A673 (cell line): Measurements from ENCODE around the gene WHAMM. TPM values are rescaled to one million over a fixed set of nuclear protein-coding genes. Genes with fewer than 3 reads are reported as not detected.
A peak's percentile ranks its signal among the peaks of the same experiment; 100 is the strongest.

Source experiments
- BruUV-seq: library from RNA; stranded (reverse); fragments of 400-500 nt; replicated peaks from 2 replicates; lab custom pipeline; 2021; lab: Mats Ljungman, UMichigan
- CTCF ChIA-PET: fragments of 300-600 bp; sonication (Branson Sonifier 250); formaldehyde crosslinking; loops from one replicate; lab custom pipeline; 2022; ENCODE audit warnings: antibody characterized with exemption; lab: Charles Lee
- POLR2A ChIA-PET: fragments of 300-600 bp; sonication (Branson Sonifier 250); formaldehyde crosslinking; loops from one replicate; lab custom pipeline; 2022; ENCODE audit warnings: antibody characterized with exemption; ENCODE audit not compliant: low non-redundant PET; lab: Charles Lee
- DNase-seq: peaks from one replicate; pipeline ENCODE4 v3.0.0-alpha.2; 2015; ENCODE audit warnings: low spot score
- H3K27ac ChIP-seq: fragments of 200-600 bp; sonication (generic); 2 replicates; pipeline ENCODE4 v1.5.1; 2016; ENCODE audit warnings: mixed run types, low read depth, mild to moderate bottlenecking, mixed read lengths, antibody characterized with exemption, low read length; ENCODE audit not compliant: poor library complexity, severe bottlenecking
- H3K27me3 ChIP-seq: fragments of 200-600 bp; sonication (generic); replicated peaks from 2 replicates; pipeline ENCODE4 v1.6.1; 2017; ENCODE audit warnings: mixed run types, low read depth, mild to moderate bottlenecking, mixed read lengths, antibody characterized with exemption, low read length; ENCODE audit not compliant: insufficient read depth, poor library complexity
- H3K36me3 ChIP-seq: fragments of 200-600 bp; sonication (generic); 2 replicates; pipeline ENCODE4 v1.6.1; 2016; ENCODE audit warnings: mixed run types, mild to moderate bottlenecking, mixed read lengths, antibody characterized with exemption, low read length; ENCODE audit not compliant: insufficient read depth, poor library complexity, severe bottlenecking
- H3K4me1 ChIP-seq: fragments of 200-600 bp; sonication (generic); 2 replicates; pipeline ENCODE4 v1.6.1; 2017; ENCODE audit warnings: mixed run types, mild to moderate bottlenecking, mixed read lengths, antibody characterized with exemption, low read length; ENCODE audit not compliant: insufficient read depth, poor library complexity, severe bottlenecking
- H3K4me3 ChIP-seq: fragments of 200-600 bp; sonication (generic); 2 replicates; pipeline ENCODE4 v1.5.1; 2016; ENCODE audit warnings: low read depth, mixed run types, mild to moderate bottlenecking, mixed read lengths, low read length; ENCODE audit not compliant: poor library complexity, severe bottlenecking
- H3K9me3 ChIP-seq: fragments of 200-600 bp; sonication (generic); 2 replicates; pipeline ENCODE4 v1.6.1; 2016; ENCODE audit warnings: mixed run types, low read depth, mild to moderate bottlenecking, mixed read lengths, antibody characterized with exemption, low read length; ENCODE audit not compliant: poor library complexity, severe bottlenecking
- EZH2 ChIP-seq: fragments of 200-600 bp; sonication (generic); IDR thresholded peaks from 2 replicates; pipeline ENCODE4 v1.6.1; 2017; ENCODE audit warnings: borderline replicate concordance, low read depth, mild to moderate bottlenecking, mixed read lengths, antibody characterized with exemption, low read length; ENCODE audit not compliant: poor library complexity, severe bottlenecking
- intact Hi-C: fragments of 100-400 bp; cut with micrococcal nuclease; formaldehyde crosslinking; loops from one replicate; pipeline ENCODE4 v1.10.0; 2022; ENCODE audit not compliant: unreplicated experiment
- total RNA-seq: library from RNA; stranded (reverse); gene quantifications from 2 replicates; pipeline ENCODE4 v1.2.3, GENCODE V29; 2021
- TF ChIP-seq, protein P1 (sequence below): fragments of 300-800, 200-600 bp; sonication (generic); conservative IDR thresholded peaks from 2 replicates; pipeline ENCODE4 v1.5.1; 2017; ENCODE audit warnings: low read depth, mild to moderate bottlenecking, antibody characterized with exemption, low read length, moderate library complexity, mixed read lengths

The WHAMM gene
- total RNA-seq, 1 experiment from 2014 or later, result 5.1 TPM

DNA sequence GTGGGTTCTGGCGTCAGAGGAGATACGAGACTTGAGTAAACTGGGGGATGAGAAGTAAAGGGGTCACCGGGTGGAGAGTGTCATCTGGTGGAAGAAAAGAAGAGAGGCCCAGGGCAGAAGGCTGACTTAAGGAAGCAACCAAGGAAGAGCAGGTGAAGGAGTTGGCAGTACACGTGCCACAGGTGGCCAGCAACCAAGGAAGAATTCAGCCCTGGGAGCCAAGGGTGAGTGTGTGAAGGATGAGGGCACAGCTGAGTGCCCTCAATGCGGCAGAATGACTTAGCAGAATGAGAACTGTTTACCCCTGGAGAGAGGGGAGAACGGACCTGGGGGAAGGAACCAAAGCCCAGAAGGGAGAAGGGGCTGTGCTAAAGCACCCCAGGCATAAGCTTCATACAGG, 71.3 kb downstream of the WHAMM start:
- ChIA-PET POLR2A (no interaction called here), CTCF (no interaction called here)
- Histone ChIP-seq H3K36me3 (no peaks in the 10 kb centered on the region), H3K27me3 (no peaks in the 10 kb centered on the region), H3K27ac (no peak overlapping the region), H3K9me3 (no peaks in the 10 kb centered on the region), H3K4me3 (no peak overlapping the region), H3K4me1 (no peaks in the 10 kb centered on the region)
- no TSS peak for BruUV-seq
- DNase-seq, result no peak
- TF ChIP-seq, protein P1, sequence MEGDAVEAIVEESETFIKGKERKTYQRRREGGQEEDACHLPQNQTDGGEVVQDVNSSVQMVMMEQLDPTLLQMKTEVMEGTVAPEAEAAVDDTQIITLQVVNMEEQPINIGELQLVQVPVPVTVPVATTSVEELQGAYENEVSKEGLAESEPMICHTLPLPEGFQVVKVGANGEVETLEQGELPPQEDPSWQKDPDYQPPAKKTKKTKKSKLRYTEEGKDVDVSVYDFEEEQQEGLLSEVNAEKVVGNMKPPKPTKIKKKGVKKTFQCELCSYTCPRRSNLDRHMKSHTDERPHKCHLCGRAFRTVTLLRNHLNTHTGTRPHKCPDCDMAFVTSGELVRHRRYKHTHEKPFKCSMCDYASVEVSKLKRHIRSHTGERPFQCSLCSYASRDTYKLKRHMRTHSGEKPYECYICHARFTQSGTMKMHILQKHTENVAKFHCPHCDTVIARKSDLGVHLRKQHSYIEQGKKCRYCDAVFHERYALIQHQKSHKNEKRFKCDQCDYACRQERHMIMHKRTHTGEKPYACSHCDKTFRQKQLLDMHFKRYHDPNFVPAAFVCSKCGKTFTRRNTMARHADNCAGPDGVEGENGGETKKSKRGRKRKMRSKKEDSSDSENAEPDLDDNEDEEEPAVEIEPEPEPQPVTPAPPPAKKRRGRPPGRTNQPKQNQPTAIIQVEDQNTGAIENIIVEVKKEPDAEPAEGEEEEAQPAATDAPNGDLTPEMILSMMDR, result no peak
- no peak for TF ChIP-seq EZH2
- intact Hi-C loops, result no loop called here

DNA sequence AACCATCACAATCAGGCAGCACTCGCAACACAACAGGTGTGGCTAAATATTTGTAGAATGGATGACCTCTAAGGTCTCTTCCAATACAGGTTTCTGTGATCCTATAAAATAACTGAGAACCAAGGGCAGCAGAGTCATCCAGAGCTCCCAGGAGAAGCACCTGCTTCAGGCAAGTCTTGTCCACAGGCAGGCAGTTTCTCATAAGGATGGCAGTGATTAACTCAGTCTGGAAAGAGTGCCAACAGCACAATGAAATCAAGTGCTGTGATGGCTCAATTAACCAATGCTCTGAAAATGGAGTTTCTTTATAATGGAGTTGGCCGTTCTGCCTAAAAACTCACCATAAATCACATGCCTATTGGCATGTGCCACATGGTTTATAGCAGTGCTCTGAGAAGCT, 72.3 kb downstream of the WHAMM start:
- ChIA-PET POLR2A (no interaction called here), CTCF (no interaction called here)
- no peaks in the 10 kb centered on the region for H3K4me1 ChIP-seq
- no peak overlapping the region for H3K4me3 ChIP-seq
- H3K9me3 ChIP-seq, result no peaks in the 10 kb centered on the region
- H3K27ac ChIP-seq, result no peak overlapping the region
- H3K27me3 ChIP-seq, result no peaks in the 10 kb centered on the region
- BruUV-seq, result no TSS peak
- TF ChIP-seq, protein P1, result no peak
- TF ChIP-seq EZH2, result no peak
- intact Hi-C loops, result no loop called here
- H3K36me3 ChIP-seq, result no peaks in the 10 kb centered on the region
- DNase-seq, result no peak

DNA sequence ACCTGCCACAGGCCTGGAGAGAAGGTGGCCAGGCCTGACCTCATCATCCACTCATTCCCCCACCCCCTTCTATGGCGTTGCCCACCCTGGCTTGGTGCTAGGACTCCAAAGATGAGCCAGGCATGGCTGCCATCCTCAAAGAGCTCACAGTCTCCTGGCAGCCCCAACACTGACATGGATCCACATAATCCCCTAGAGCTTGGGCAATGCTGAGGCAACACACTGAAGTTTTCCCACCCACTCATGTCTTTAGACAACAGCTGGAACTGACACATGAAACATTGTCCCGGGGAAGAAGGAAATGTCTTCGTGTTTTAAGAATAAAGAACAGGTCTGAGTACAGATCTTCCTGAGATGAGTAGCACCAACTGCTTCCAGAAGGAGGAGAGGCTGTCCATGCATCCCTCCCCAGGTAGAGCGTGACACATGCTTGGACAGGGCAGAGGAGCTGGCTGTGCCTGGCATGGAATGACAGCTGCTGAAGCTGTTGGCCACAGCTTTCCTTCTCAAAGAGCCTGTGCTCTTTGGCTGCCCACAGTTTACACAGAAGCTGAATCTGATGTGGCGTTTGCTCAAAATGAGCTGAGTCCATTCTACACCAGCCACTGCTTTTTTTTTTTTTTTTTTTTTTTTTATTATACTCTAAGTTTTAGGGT, 73.0 kb downstream of the WHAMM start:
- H3K4me1 ChIP-seq, result no peaks in the 10 kb centered on the region
- peak; percentile 8 for DNase-seq
- CTCF ChIA-PET, result no interaction called here
- no peak for TF ChIP-seq EZH2
- TF ChIP-seq, protein P1, result no peak
- intact Hi-C loops, result no loop called here
- no peak overlapping the region for H3K27ac ChIP-seq
- H3K4me3 ChIP-seq, result no peak overlapping the region
- no peaks in the 10 kb centered on the region for H3K36me3 ChIP-seq
- no peaks in the 10 kb centered on the region for H3K27me3 ChIP-seq
- BruUV-seq, result no TSS peak
- POLR2A ChIA-PET, result no interaction called here
- no peaks in the 10 kb centered on the region for H3K9me3 ChIP-seq

Other genes starting within 250 kb of the WHAMM start
- gene CPEB1, start 162.3 kb upstream of the WHAMM start, total RNA-seq, result 0.15 TPM in 1 of 2 replicates, not detected in the other
- gene AP3B2, start 99.8 kb upstream of the WHAMM start, total RNA-seq, result 19.0 and 22.0 TPM in 2 replicates
- not detected in 2 replicates for gene FSD2, start 3.6 kb upstream of the WHAMM start, total RNA-seq
- 4.6 and 6.7 TPM in 2 replicates for gene HOMER2, start 143.1 kb downstream of the WHAMM start, total RNA-seq
- 27.4 and 28.1 TPM in 2 replicates for gene RAMAC, start 176.6 kb downstream of the WHAMM start, total RNA-seq
- gene C15orf40, start 202.0 kb downstream of the WHAMM start, total RNA-seq, result 20.6 and 30.6 TPM in 2 replicates